ENCODE measurements around the gene INPP5A.
"Not testable (repeated sequence)": the region's sequence is repeated elsewhere in the genome, so short reads cannot be mapped to it uniquely, and the experiment has no call there.

INPP5A gene

GRCh38 chr10:132565516-132566209 is 28.1 kb downstream of the INPP5A start:
- no peak for DNase-seq

GRCh38 chr10:132566892-132567291 is 29.3 kb downstream of the INPP5A start:
- no peak for DNase-seq

- DNase-seq: no peak
Measured at GRCh38 chr10:132570265-132570664, 32.7 kb downstream of the INPP5A start.

GRCh38 chr10:132570771-132571649 is 33.4 kb downstream of the INPP5A start:
- DNase-seq: no peak

GRCh38 chr10:132571650-132572544 is 34.3 kb downstream of the INPP5A start:
- peak; percentile 76 for DNase-seq

- DNase-seq: no peak
Measured at GRCh38 chr10:132572545-132572937, 35.0 kb downstream of the INPP5A start.

- not testable (repeated sequence) for DNase-seq
Measured at GRCh38 chr10:132572946-132573345, 35.4 kb downstream of the INPP5A start.

- DNase-seq: no peak
Measured at GRCh38 chr10:132574288-132574687, 36.7 kb downstream of the INPP5A start.

GRCh38 chr10:132574783-132575319 is 37.3 kb downstream of the INPP5A start:
- no peak for DNase-seq

- DNase-seq: peak; percentile 57
Measured at GRCh38 chr10:132575320-132576201, 38.0 kb downstream of the INPP5A start.

GRCh38 chr10:132576671-132577349 is 39.2 kb downstream of the INPP5A start:
- no peak for DNase-seq

GRCh38 chr10:132577350-132578003 is 39.9 kb downstream of the INPP5A start:
- no peak for DNase-seq

- DNase-seq: no peak
Measured at GRCh38 chr10:132578287-132578951, 40.8 kb downstream of the INPP5A start.

- DNase-seq: no peak
Measured at GRCh38 chr10:132579027-132579859, 41.7 kb downstream of the INPP5A start.

- no peak for DNase-seq
Measured at GRCh38 chr10:132580143-132580542, 42.6 kb downstream of the INPP5A start.

GRCh38 chr10:132580617-132581016 is 43.0 kb downstream of the INPP5A start:
- DNase-seq: no peak

- no peak for DNase-seq
Measured at GRCh38 chr10:132582137-132582536, 44.5 kb downstream of the INPP5A start.

- DNase-seq: no peak
Measured at GRCh38 chr10:132582771-132583170, 45.2 kb downstream of the INPP5A start.

GRCh38 chr10:132583456-132583855 is 45.9 kb downstream of the INPP5A start:
- no peak for DNase-seq

Data from activated CD4-positive, alpha-beta T cell treated with anti-CD3 and anti-CD28 coated beads for 48 hours (primary cell).